NCI-H1092 treated with DMSO at 0.1 percent for 48 hours (cell line): ENCODE data around the gene NEDD9.

Experiments used
- DNase-seq: peaks from one replicate; lab custom pipeline; 2025; lab: John Stamatoyannopoulos, UW

NEDD9 gene

GRCh38 chr6:11232193-11232769 lies at the start of gene NEDD9:
Gene NEDD9 (minus strand): TSS chr6:11232668. CDS start chr6:11232515, 153 bp downstream.
- peak; percentile 60 for DNase-seq

GRCh38 chr6:11282245-11282644 lies 49.8 kb upstream of the NEDD9 start:
- no peak for DNase-seq

DNA sequence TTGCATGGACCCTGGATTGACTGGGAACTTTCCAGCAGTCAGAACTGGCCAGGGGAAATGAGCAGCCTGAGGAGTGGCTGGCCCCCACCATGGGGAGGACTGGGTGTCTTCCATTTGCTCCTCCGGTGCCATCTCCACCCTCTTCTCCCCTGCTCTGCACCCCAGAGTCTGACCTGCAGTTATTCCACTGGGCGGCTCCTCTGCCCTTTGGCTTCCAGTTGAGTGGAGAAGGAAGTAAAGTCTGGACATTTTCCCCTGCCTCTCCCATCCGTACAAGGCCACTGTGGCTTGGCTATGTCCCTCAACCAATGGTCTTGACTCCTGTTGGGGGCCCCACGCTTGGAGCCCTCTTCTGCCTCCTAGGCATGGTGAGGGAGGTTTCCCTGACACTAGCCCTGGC lies 47.9 kb upstream of the NEDD9 start:
- no peak for DNase-seq

- no peak for DNase-seq
These were observed 46.8 kb upstream of the NEDD9 start for GRCh38 chr6:11279284-11279689.

DNA sequence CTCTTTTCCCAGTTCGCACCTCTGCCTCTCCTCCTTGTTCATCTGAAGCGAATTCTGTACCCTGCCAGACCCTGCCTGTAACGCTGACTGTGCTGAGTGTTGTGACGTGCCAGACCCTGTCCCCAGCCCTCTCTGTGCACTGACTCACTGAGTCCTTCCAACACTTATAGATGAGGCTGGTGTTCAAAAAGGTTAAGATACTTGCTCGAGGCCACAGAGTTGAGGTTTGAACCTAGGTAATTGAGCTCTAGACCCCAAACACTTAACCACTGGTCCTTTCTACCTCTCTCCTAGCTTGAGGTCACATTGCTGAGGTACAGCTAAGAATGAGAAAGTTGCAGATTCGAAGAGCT lies 45.7 kb upstream of the NEDD9 start:
- DNase-seq, result no peak

- no peak for DNase-seq
These were observed 45.1 kb upstream of the NEDD9 start for GRCh38 chr6:11277275-11278206.

DNA sequence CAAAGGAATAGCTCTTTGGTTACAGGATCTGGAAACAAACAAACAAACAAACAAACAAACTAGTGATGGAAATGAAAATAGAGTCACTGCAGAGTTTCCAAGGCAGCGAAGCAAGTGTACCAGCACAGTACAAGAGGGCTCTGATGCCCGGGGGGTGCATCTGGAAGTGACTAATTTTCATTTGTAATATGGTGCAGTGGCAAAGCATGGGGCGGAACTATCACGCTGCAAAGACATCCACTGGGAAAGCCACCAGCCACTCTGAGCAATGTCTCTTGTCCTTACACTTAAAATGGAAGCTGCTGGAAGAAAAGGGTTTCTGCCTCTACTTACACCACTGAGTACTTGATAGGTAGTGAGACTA lies 44.4 kb upstream of the NEDD9 start:
- no peak for DNase-seq

GRCh38 chr6:11276228-11276627 lies 43.8 kb upstream of the NEDD9 start:
- no peak for DNase-seq

DNA sequence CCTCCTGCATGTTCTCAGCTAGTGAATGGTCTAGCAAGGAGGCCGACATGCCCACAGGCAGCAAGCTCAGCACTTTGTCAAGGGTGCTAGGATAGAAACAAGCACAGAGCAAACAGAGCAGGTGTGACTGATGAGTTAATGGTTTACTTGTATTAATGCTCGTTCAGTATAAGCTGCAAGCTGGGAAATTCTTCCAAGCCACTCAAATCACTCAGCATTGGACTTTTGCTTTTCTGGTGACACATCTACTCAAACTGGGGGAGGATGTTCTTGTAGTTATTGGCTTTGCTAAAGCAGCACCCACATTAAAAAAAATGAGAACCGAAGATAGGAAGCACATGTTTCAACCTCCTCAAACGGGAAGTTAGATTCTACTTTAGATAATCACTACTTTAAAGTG lies 43.1 kb upstream of the NEDD9 start:
- no peak for DNase-seq

GRCh38 chr6:11273406-11274065 lies 41.1 kb upstream of the NEDD9 start:
- no peak for DNase-seq

DNA sequence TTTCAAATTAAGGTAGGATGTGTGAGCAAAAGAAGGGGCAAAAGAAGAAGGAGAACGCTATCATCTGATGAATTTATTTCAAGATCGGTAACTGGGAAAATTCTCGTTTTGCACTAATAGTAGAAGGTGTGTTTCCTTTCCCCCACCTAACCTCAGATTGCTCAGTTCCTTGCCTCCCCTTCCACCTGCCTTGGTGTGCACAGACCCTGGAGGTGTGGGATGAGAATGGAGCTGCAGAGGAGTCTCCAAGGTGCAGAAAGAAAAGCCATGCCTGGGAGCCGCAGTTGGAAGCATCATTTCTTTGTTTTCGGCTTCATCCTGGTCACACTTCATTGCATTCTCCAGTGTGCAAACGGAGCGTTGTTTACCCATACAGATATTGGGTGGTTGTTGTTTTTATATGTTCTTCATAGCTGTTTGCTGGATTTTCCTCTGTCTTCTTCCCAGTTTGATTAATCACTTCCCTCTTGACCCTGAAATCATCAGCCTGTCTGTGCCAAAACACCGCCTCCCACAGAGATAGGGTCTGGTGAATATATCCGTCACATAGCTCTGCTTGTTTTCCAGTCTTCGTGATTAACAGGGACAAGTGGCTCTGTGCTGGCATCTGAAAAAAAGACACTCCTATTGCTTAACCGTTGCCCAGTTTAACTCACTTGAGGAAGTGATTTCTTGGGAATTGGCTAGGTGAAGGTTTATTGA lies 40.2 kb upstream of the NEDD9 start:
- no peak for DNase-seq

DNA sequence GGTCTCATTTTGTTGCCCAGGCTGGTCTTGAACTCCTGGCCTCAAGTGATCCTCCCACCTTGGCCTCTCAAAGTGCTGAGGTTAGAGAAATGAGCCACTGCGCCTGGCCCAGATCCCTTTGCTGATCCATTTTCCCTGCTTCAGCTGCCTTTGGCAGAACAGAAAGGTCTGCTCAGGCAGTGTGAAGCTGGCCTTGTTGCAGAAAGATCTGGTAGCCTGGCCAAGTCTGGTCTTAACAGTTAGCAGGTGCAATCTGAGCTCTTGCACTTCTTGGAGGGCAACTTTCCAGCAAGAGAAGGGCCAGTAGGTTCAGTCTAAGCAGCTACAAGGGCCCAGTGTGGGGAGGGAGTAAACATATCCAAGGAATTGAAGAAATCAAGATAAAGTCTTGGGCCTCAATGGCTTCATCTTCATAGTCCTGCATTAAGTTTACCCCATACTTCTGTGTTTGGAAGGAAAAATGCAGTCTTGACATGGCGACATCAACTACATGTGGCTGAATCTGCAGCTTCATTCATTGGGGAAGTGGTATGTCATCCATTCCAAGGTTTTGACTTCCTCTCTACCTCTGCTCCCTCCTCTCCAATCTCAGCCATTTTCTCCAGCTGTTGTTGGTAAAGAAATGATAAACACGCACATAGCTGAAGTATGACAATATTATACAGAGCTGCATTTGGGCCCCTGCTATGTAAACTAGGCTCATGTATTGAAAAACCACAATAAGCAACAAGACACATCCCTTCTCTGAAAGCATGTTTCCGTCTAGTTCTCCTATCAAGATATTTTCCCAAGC lies 39.0 kb upstream of the NEDD9 start:
- no peak for DNase-seq

- DNase-seq, result no peak
These were observed 37.9 kb upstream of the NEDD9 start for GRCh38 chr6:11270030-11271027.

DNA sequence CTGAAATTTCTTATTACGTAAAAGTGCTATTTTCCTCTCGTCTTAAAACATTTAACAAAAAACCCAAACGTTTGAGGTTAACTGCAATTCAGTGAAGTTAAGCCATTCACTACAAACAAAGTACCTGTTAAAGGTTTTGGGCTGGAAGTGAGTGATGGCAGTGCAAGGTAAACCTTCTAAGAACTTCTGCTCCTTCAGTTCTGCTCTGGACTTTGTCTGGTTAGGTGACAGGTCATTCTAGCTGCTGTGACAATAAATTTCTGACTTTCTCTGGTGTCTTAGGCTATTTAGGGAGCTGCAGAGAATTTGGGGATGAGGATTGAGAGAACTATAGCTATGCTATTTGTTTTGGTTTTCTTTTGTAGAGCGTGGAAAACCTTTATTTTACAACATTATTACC lies 36.5 kb upstream of the NEDD9 start:
- DNase-seq, result no peak

DNA sequence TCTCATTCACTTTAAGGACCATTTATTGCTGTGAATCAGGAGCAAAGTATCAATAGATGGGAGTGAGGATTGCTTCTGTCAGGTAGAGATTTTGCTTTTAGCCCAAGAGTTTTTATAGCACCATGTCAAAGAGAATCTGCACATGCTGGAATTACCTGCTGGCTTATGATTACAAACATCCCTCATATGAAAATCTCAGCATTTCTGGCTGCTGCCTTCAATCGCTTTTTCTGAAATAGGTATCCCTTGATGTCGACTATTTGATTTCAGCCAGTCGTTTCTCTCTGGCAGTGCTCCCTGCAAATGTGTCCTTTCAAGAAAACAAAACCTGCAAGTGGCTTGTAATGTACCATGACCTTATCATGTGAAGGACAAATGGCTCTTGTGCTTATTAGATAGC lies 34.5 kb upstream of the NEDD9 start:
- DNase-seq, result no peak

DNA sequence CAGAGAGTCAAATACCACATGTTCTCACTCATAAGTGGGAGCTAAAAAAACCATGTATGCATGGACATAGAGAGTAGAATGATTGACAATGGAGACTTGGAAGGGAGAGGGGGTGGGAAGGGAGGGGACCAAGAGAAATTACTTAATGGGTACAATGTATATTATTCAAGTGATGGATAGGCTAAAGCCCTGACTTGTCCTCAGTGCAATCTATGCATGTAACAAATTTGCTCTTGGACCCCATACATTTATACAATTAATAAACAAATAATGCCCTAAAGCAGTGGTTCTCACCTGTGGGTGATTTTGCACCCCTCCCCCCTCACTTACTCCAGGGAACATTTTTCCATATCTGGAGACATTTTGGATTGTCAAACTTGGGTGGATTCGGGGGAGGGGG lies 33.5 kb upstream of the NEDD9 start:
- no peak for DNase-seq

- DNase-seq, result no peak
These were observed 31.6 kb upstream of the NEDD9 start for GRCh38 chr6:11264100-11264499.

DNA sequence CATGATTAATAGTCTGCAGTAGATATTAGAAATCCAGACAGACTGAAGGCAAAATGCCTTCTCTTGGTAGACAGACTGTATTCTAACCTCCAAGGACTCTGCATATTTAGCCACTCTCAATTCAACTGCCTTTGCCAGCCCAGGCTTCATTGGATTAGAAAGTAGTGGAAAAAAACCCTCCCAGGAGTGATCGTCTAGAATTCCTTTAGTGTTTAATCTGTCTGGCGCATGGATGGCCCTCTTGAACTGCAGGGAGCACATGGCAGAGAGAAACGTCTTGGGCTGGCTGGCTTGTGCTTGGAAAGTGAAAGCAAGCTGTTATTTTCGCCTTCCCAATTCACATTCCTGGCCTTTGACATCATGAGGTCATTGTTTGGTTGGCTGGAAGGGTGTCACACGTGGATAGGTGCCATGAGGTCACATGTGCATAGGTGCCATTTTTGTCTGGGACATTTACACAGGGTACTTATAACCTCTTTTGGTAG lies 30.9 kb upstream of the NEDD9 start:
- no peak for DNase-seq

DNA sequence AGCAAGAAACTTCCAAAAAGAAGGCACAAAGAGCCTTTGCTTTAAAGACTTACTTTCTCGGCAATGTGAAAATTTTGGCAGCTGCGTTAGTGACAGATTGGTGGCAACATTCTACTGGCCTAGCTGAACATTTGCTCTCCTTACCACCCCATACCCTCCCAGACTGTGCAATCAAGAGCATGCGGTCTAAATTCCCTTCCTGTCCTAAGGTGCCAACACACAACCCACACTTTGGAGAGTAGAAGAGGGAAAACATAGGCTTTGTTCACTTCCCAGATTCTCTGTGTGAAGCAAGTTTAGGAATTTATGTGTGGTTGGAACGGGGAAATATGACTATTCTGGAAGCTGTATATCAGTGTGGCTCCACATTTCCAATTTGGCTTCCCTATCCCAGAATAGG lies 29.8 kb upstream of the NEDD9 start:
- no peak for DNase-seq
